Measurements from ENCODE around the gene MEIOB. TPM values are rescaled to one million over a fixed set of nuclear protein-coding genes. Genes with fewer than 3 reads are reported as not detected.

Gene MEIOB
- polyA plus RNA-seq, 1 of the 3 experiments (the other 2 are of a cell fraction): not detected

GRCh38 chr16:1832838-1833454 is 39.0 kb downstream of the MEIOB start:
- CTCF ChIA-PET: no interaction called here
- Histone ChIP-seq H2AFZ (ENCODE audit: low read depth) (no peak overlapping the region), H3K36me3 (replicated peaks in 1 of 2; ENCODE audit: control insufficient read depth in 1 of 2, insufficient read depth in 2 of 2, low read length in 1 of 2) (peaks cover 16 to 29% of the 10 kb centered on the region in 2 experiments), H3K27me3 (ENCODE audit: insufficient read depth) (no peaks in the 10 kb centered on the region), H3K79me2 (ENCODE audit: insufficient read depth) (peaks cover 31% of the 10 kb centered on the region), H3K4me2 (no peak overlapping the region), H3F3A (replicated peaks; ENCODE audit: insufficient read depth) (no peaks in the 10 kb centered on the region), H3K4me3 (ENCODE audit: low read depth in 2 of 2, low read length in 1 of 2) (no peak overlapping the region), H3K4me1 (ENCODE audit: control insufficient read depth in 1 of 2, insufficient read depth in 2 of 2, low read depth in 1 of 2, low read length in 1 of 2) (peaks cover 0 to 10% of the 10 kb centered on the region in 2 experiments; a peak in 3 of 4 replicates), H3K9me2 (no peaks in the 10 kb centered on the region), H3K9me3 (no peaks in the 10 kb centered on the region), H3K27ac (ENCODE audit: low read depth in 2 of 2, low read length in 1 of 2) (no peak overlapping the region), H3K9ac (no peak overlapping the region), H4K20me1 (ENCODE audit: insufficient read depth) (no peaks in the 10 kb centered on the region)
- no peak for DNase-seq
- 66% methylated on average over 9 of the region's 9 CpGs for WGBS (ENCODE audit: low lambda C conversion rate)
- POLR2A ChIA-PET: no interaction called here
- TF ChIP-seq POLR2AphosphoS5 (IDR thresholded peaks at IDR 0.05; ENCODE audit: low read depth, low read length): no peak
- no peak for TF ChIP-seq MXI1 (IDR thresholded peaks at IDR 0.05; ENCODE audit: low read depth, low read length)
- TF ChIP-seq FOXJ3 (CRISPR knock-in tag; IDR thresholded peaks at IDR 0.05): no peak
- no peak for TF ChIP-seq NFIC (IDR thresholded peaks at IDR 0.05; ENCODE audit: borderline replicate concordance)
- TF ChIP-seq REST (IDR thresholded peaks at IDR 0.05; ENCODE audit: low read depth, low read length): no peak
- no peak for TF ChIP-seq TCF12 (IDR thresholded peaks at IDR 0.05)
- TF ChIP-seq GATA2 (CRISPR knock-in tag; IDR thresholded peaks at IDR 0.05): no peak
- no peak for TF ChIP-seq RAD21 (IDR thresholded peaks at IDR 0.05; ENCODE audit: low read length)
- no peak for TF ChIP-seq TAF1 (IDR thresholded peaks at IDR 0.05; ENCODE audit: borderline replicate concordance, low read depth, low read length)
- TF ChIP-seq MEF2A (IDR thresholded peaks at IDR 0.05; ENCODE audit: borderline replicate concordance, low read depth): no peak
- TF ChIP-seq MAX (IDR thresholded peaks at IDR 0.05; ENCODE audit: low read depth): no peak
- no peak for TF ChIP-seq ELF1 (IDR thresholded peaks at IDR 0.05)
- no peak for TF ChIP-seq CTCF (IDR thresholded peaks at IDR 0.05)
- no peak for TF ChIP-seq PBX3 (IDR thresholded peaks at IDR 0.05)
- TF ChIP-seq FOXM1 (IDR thresholded peaks at IDR 0.05; ENCODE audit: low read depth): no peak
- TF ChIP-seq IRF3 (IDR thresholded peaks at IDR 0.05; ENCODE audit: low read depth, low read length): no peak
- no peak for TF ChIP-seq FOSL2 (IDR thresholded peaks at IDR 0.05; ENCODE audit: borderline replicate concordance, low read depth)

Data from SK-N-SH (cell line).